Measurements from ENCODE around the gene ITPRID1.

DNA sequence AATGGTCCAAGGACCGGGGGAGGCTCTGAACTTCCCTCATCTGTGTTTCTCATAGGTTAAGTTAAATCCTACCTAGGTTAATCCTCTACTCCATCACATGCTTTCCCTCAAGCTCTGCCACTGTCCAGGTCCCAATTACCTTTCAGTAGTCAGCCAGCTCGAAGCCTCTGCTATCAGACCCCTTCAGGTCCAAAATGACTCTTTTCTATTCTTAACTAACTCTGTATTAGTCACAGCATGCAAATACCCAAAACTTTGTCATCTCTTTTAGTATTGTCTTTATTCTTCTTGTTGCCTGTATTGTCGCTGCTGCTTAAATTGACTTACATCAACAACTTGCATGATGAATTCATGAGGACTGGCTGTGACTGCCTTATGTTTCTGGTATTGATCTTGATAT, 188.5 kb downstream of the ITPRID1 start:
- no peak for TF ChIP-seq CTCF (IDR thresholded peaks at IDR 0.05 in 8 of 11, conservative IDR thresholded peaks at IDR 0.05 in 3 of 11)
- no peak for TF ChIP-seq POLR2AphosphoS5 (IDR thresholded peaks at IDR 0.05)
- TF ChIP-seq POLR2A (IDR thresholded peaks at IDR 0.05), result no peak
